Non-pigmented ciliary epithelial cell (primary cell): Measurements from ENCODE around the gene MYBPH.

Experiments used
- DNase-seq: peaks from one replicate; pipeline ENCODE4 v3.0.0-alpha.2; 2010; ENCODE audit warnings: low read depth

MYBPH gene

GRCh38 chr1:203129501-203130231 lies 46.0 kb downstream of the MYBPH start:
- DNase-seq: no peak

GRCh38 chr1:203128716-203129500 lies 46.7 kb downstream of the MYBPH start:
- DNase-seq: no peak

- DNase-seq: no peak
These were observed 47.3 kb downstream of the MYBPH start for GRCh38 chr1:203128431-203128715.

GRCh38 chr1:203127666-203128430 lies 47.8 kb downstream of the MYBPH start, which contains the start of gene ADORA1:
Gene ADORA1, plus strand, starts transcription at chr1:203127726. Its CDS starts 1,116 bp downstream, at chr1:203128842.
- no peak for DNase-seq

- no peak for DNase-seq
These were observed 48.6 kb downstream of the MYBPH start for GRCh38 chr1:203126866-203127665.

GRCh38 chr1:203126151-203126865 lies 49.3 kb downstream of the MYBPH start:
- DNase-seq: no peak

GRCh38 chr1:203124546-203125317 lies 50.9 kb downstream of the MYBPH start:
- no peak for DNase-seq

- DNase-seq: no peak
These were observed 51.6 kb downstream of the MYBPH start for GRCh38 chr1:203124011-203124410.

- DNase-seq: no peak
These were observed 53.5 kb downstream of the MYBPH start for GRCh38 chr1:203122159-203122558.

GRCh38 chr1:203121186-203122015 lies 54.2 kb downstream of the MYBPH start:
- DNase-seq: no peak

GRCh38 chr1:203120325-203121153 lies 55.1 kb downstream of the MYBPH start:
- DNase-seq: no peak
